HepG2 (cell line): Measurements from ENCODE around the gene ERMARD. TPM values are rescaled to one million over a fixed set of nuclear protein-coding genes. Genes with fewer than 3 reads are reported as not detected.

Experiments
- ATAC-seq: fragments of 200-7000 bp; cut with Tn5 transposase; 3 replicates; pipeline ENCODE4 v1.9.1; 2020; ENCODE audit warnings: mild to moderate bottlenecking, moderate library complexity
- BruUV-seq: library from RNA; stranded (reverse); fragments of 400-500 nt; replicated peaks from 2 replicates; lab custom pipeline; 2021; lab: Mats Ljungman, UMichigan
- CTCF ChIA-PET: fragments of 300-600 bp; formaldehyde crosslinking; extraction: SDS; loops from one replicate; lab custom pipeline; 2021; ENCODE audit warnings: low total read pairs, inconsistent platforms, low intra/inter-chr PET ratio; lab: Yijun Ruan, JAX
- POLR2A ChIA-PET: fragments of 350-600 bp; sonication (Branson Sonifier 250); formaldehyde crosslinking; loops from one replicate; lab custom pipeline; 2020; ENCODE audit warnings: antibody characterized with exemption, inconsistent platforms; lab: Yijun Ruan, JAX
- DNase-seq: peaks from one replicate; pipeline ENCODE4 v3.0.0-alpha.2; 2015; ENCODE audit warnings: low spot score
- FAIRE-seq: peaks from 3 replicates; lab custom pipeline; 2011; peaks lifted over from hg19 to GRCh38; lab: Jason Lieb, UNC
- H2AFZ ChIP-seq: one replicate; pipeline ENCODE4 v1.6.1; 2011; ENCODE audit warnings: low read length, inconsistent platforms
- H3K27ac ChIP-seq: fragments of 300-600 bp; 3 replicates; pipeline ENCODE4 v1.8.0; 2011; ENCODE audit warnings: mixed run types, mild to moderate bottlenecking, mixed read lengths, low read length, inconsistent platforms; ENCODE audit not compliant: insufficient read depth; ENCODE audit errors: extremely low read length
- H3K27me3 ChIP-seq, 2 experiments: fragments of 200-600 bp in 1 of 2; 2 replicates in 1 of 2; 3 replicates in 1 of 2; pipeline versions ENCODE4 v1.6.0 to v1.8.0; 2011; ENCODE audit warnings: low read length in 2 of 2, mild to moderate bottlenecking in 2 of 2, moderate library complexity in 2 of 2, inconsistent platforms in 1 of 2; ENCODE audit not compliant: insufficient read depth in 2 of 2, control insufficient read depth in 1 of 2
- H3K36me3 ChIP-seq, 2 experiments: fragments of 200-600 bp in 1 of 2; replicated peaks in 1 of 2; 2 replicates in 1 of 2; 3 replicates in 1 of 2; pipeline versions ENCODE4 v1.5.1 to v1.8.0; 2011; ENCODE audit warnings: low read length in 2 of 2, inconsistent platforms in 1 of 2; ENCODE audit not compliant: insufficient read depth in 2 of 2, control insufficient read depth in 1 of 2
- H3K4me1 ChIP-seq: 2 replicates; pipeline ENCODE4 v1.5.1; 2012; ENCODE audit warnings: low read length, inconsistent platforms; ENCODE audit not compliant: insufficient read depth
- H3K4me2 ChIP-seq: 2 replicates; pipeline ENCODE4 v1.6.0; 2011; ENCODE audit warnings: low read depth, low read length, inconsistent platforms
- H3K4me3 ChIP-seq, 3 experiments: fragments of 200-600 bp in 1 of 3; sonication (generic), shearing (Covaris generic) in 1 of 3; replicated peaks in 1 of 3; 2 replicates each; pipeline ENCODE4 v1.5.1; 2011 to 2016; ENCODE audit warnings: low read length in 3 of 3, inconsistent platforms in 2 of 3, low read depth in 2 of 3, mild to moderate bottlenecking in 2 of 3, control low read depth in 1 of 3, mixed read lengths in 1 of 3; ENCODE audit not compliant: insufficient read depth in 1 of 3
- H3K79me2 ChIP-seq: one replicate; pipeline ENCODE4 v1.6.1; 2011; ENCODE audit warnings: low read length, inconsistent platforms; ENCODE audit not compliant: insufficient read depth
- H3K9ac ChIP-seq: 2 replicates; pipeline ENCODE4 v1.6.0; 2011; ENCODE audit warnings: mild to moderate bottlenecking, low read depth, low read length, inconsistent platforms; ENCODE audit not compliant: insufficient read depth
- H3K9me3 ChIP-seq: 2 replicates; pipeline ENCODE4 v1.5.1; 2012; ENCODE audit warnings: mild to moderate bottlenecking, low read length
- H4K20me1 ChIP-seq: 2 replicates; pipeline ENCODE4 v1.6.0; 2011; ENCODE audit warnings: inconsistent platforms, mild to moderate bottlenecking, low read length, moderate library complexity; ENCODE audit not compliant: insufficient read depth
- AHR ChIP-seq: IDR thresholded peaks from 2 replicates; pipeline ENCODE4 v1.6.1; 2018; ENCODE audit warnings: missing genetic modification reagents, missing compliant biosample characterization
- ATF1 ChIP-seq: IDR thresholded peaks from 2 replicates; pipeline ENCODE4 v1.6.1; 2016; ENCODE audit warnings: mild to moderate bottlenecking, control low read depth
- ATF7-NPFF ChIP-seq: sonication (generic); formaldehyde crosslinking; IDR thresholded peaks from 2 replicates; pipeline ENCODE4 v1.8.1; 2023; ENCODE audit warnings: mild to moderate bottlenecking, low read depth, missing genetic modification reagents, moderate library complexity
- BORCS8-MEF2B ChIP-seq: sonication (generic); formaldehyde crosslinking; IDR thresholded peaks from 2 replicates; pipeline ENCODE4 v1.8.0; 2022; ENCODE audit warnings: mild to moderate bottlenecking, missing genetic modification reagents
- ERF ChIP-seq: IDR thresholded peaks from 2 replicates; pipeline ENCODE4 v1.6.1; 2018; ENCODE audit warnings: missing biosample characterization, missing genetic modification reagents
- FOXO1 ChIP-seq: sonication (generic); formaldehyde crosslinking; IDR thresholded peaks from 2 replicates; pipeline ENCODE4 v1.4.0; 2020; ENCODE audit warnings: missing genetic modification reagents
- GTF3A ChIP-seq: sonication (generic); formaldehyde crosslinking; conservative IDR thresholded peaks from 2 replicates; pipeline ENCODE4 v1.4.0; 2020; ENCODE audit warnings: mild to moderate bottlenecking, missing genetic modification reagents
- HNRNPLL ChIP-seq: fragments of 200-400 bp; formaldehyde crosslinking; IDR thresholded peaks from 2 replicates; pipeline ENCODE4 v1.6.1; 2017; ENCODE audit warnings: mild to moderate bottlenecking, low read depth, low read length; ENCODE audit not compliant: poor library complexity, severe bottlenecking
- NCOA1 ChIP-seq: sonication (generic); formaldehyde crosslinking; IDR thresholded peaks from 2 replicates; pipeline ENCODE4 v1.9.0; 2021; ENCODE audit warnings: missing genetic modification reagents
- NFE2 ChIP-seq: sonication (generic); formaldehyde crosslinking; IDR thresholded peaks from 2 replicates; pipeline ENCODE4 v1.4.0; 2020; ENCODE audit warnings: missing genetic modification reagents
- NFYC ChIP-seq: IDR thresholded peaks from 2 replicates; pipeline ENCODE4 v1.6.1; 2016; ENCODE audit warnings: missing genetic modification reagents, missing compliant biosample characterization
- NR1H2 ChIP-seq: sonication (generic); formaldehyde crosslinking; IDR thresholded peaks from 2 replicates; pipeline ENCODE4 v1.8.1; 2022; ENCODE audit warnings: low read depth, missing genetic modification reagents, borderline replicate concordance
- RFX1 ChIP-seq: fragments of 450-650 bp; IDR thresholded peaks from 2 replicates; pipeline ENCODE4 v1.6.1; 2017
- SMAD1 ChIP-seq: sonication (generic); formaldehyde crosslinking; IDR thresholded peaks from 2 replicates; pipeline ENCODE4 v1.4.0; 2020; ENCODE audit warnings: missing genetic modification reagents, low read depth, mild to moderate bottlenecking, borderline replicate concordance
- SNAPC5 ChIP-seq: sonication (generic); formaldehyde crosslinking; IDR thresholded peaks from 2 replicates; pipeline ENCODE4 v1.8.1; 2023; ENCODE audit warnings: mild to moderate bottlenecking, missing genetic modification reagents, borderline replicate concordance
- TARDBP ChIP-seq: sonication (generic); formaldehyde crosslinking; IDR thresholded peaks from 2 replicates; pipeline ENCODE4 v1.8.0; 2022; ENCODE audit warnings: mild to moderate bottlenecking, missing genetic modification reagents
- THRA ChIP-seq: sonication (generic); formaldehyde crosslinking; IDR thresholded peaks from 2 replicates; pipeline ENCODE4 v1.4.0; 2020; ENCODE audit warnings: missing genetic modification reagents, borderline replicate concordance
- ZKSCAN1 ChIP-seq: fragments of 150-350 bp; IDR thresholded peaks from 2 replicates; pipeline ENCODE4 v1.6.1; 2014; ENCODE audit warnings: low read length
- ZNF143 ChIP-seq: sonication (generic); formaldehyde crosslinking; IDR thresholded peaks from 2 replicates; pipeline ENCODE4 v1.4.0; 2020; ENCODE audit warnings: missing genetic modification reagents
- ZNF275 ChIP-seq: sonication (generic); formaldehyde crosslinking; IDR thresholded peaks from 2 replicates; pipeline ENCODE4 v1.8.0; 2022; ENCODE audit warnings: missing genetic modification reagents, mild to moderate bottlenecking, inconsistent platforms, borderline replicate concordance
- ZNF484 ChIP-seq: sonication (generic); formaldehyde crosslinking; IDR thresholded peaks from 2 replicates; pipeline ENCODE4 v1.5.1; 2020; ENCODE audit warnings: mild to moderate bottlenecking, low read depth, missing genetic modification reagents, borderline replicate concordance
- ZNF543 ChIP-seq: sonication (generic); formaldehyde crosslinking; IDR thresholded peaks from 2 replicates; pipeline ENCODE4 v1.4.0; 2020; ENCODE audit warnings: mild to moderate bottlenecking, missing genetic modification reagents
- ZNF792 ChIP-seq: IDR thresholded peaks from 2 replicates; pipeline ENCODE4 v1.6.1; 2016
- ZSCAN22 ChIP-seq: sonication (generic); formaldehyde crosslinking; IDR thresholded peaks from 2 replicates; pipeline ENCODE4 v1.4.0; 2020; ENCODE audit warnings: mild to moderate bottlenecking, missing genetic modification reagents
- WGBS: methylation state at CpG from one replicate; pipeline ENCODE4 v1.1.6; 2017; ENCODE audit warnings: low lambda C conversion rate; 5-methylcytosine and 5-hydroxymethylcytosine counted together
- in situ Hi-C: cut with HindIII; loops from 2 replicates; pipeline ENCODE4 v1.10.0; 2017; ENCODE audit warnings: low pct_unique_long_range_greater_than_20kb; ENCODE audit not compliant: extremely low pct_ligation_motif_present
- intact Hi-C: fragments of 100-400 bp; cut with micrococcal nuclease; formaldehyde crosslinking; loops from one replicate; pipeline ENCODE4 v1.10.0; 2022; ENCODE audit not compliant: unreplicated experiment
- polyA plus RNA-seq, 8 experiments: library from polyadenylated mRNA; depleted of rRNA in 3 of 8; stranded (reverse) in 7 of 8; unstranded in 1 of 8; fragments of >200 nt; fragmentation: Illumina TruSeq in 4 of 8; extraction: Trizol in 4 of 8; gene quantifications; 2 replicates each; pipeline versions ENCODE4 v1.2.1 to v1.2.3, GENCODE V29; 2011 to 2016; ENCODE audit warnings: low read depth in 4 of 8, missing spikeins in 1 of 8, mixed read lengths in 1 of 8; ENCODE audit not compliant: insufficient read depth in 1 of 8
- total RNA-seq, 5 experiments: library from RNA; depleted of rRNA; stranded (reverse); fragments of >200 nt; fragmentation: Illumina TruSeq; extraction: Trizol; gene quantifications; 2 replicates each; pipeline ENCODE4 v1.2.3, GENCODE V29; 2016; ENCODE audit warnings: low read depth in 1 of 5

The ERMARD gene
- total and polyA plus RNA-seq, 2 of the 13 experiments (the other 11 are each of a cell fraction or from before 2014, with no cell fraction given), result 8.8 to 10.7 TPM

GRCh38 chr6:169800668-169801395 lies 49.4 kb downstream of the ERMARD start:
- in situ Hi-C loops, result no loop called here
- H3K36me3 ChIP-seq, result no peaks in the 10 kb centered on the region
- no peaks in the 10 kb centered on the region for H3K27me3 ChIP-seq
- H3K79me2 ChIP-seq, result peaks cover 11% of the 10 kb centered on the region
- peak overlapping the region; percentile 41 to 74 (median 51) for H3K4me3 ChIP-seq
- peak; percentile 94 for FAIRE-seq
- peak overlapping the region; percentile 21 for H2AFZ ChIP-seq
- DNase-seq, result peak; percentile 91
- 1% methylated on average over 12 of the region's 13 CpGs for WGBS
- no TSS peak for BruUV-seq
- H3K27ac ChIP-seq, result peak overlapping the region; percentile 82
- ChIA-PET CTCF (no interaction called here), POLR2A (interaction anchor here (0.7 to 8.7 kb wide), 12 partner anchors 9 to 753 kb away, joined by 3 to 198 read pairs (median 7); partner anchors contain the start of genes C6orf120, DYNLT2, ERMARD and PHF10)
- H3K9me3 ChIP-seq, result no peaks in the 10 kb centered on the region
- ATAC-seq, result peak; percentile 88
- intact Hi-C loops, result loop anchor here (2.0 to 5.0 kb wide), 2 partner anchors 508 to 751 kb away; partner anchors contain the start of genes PSMB1 and TBP
- peaks cover 80% of the 10 kb centered on the region for H3K4me1 ChIP-seq
- H3K9ac ChIP-seq, result peak overlapping the region; percentile 63
- H4K20me1 ChIP-seq, result no peaks in the 10 kb centered on the region
- H3K4me2 ChIP-seq, result peak overlapping the region; percentile 99
- TF ChIP-seq AHR (CRISPR knock-in tag) (no peak; the same call in 1 of the 2 replicates), NFE2 (peak; percentile 87), NR1H2 (CRISPR knock-in tag) (peak; percentile 64; the same call in 1 of the 2 replicates), ZSCAN22 (peak; percentile 45; the same call in 1 of the 2 replicates), HNRNPLL (peak; percentile 14), NCOA1 (CRISPR knock-in tag) (no peak; the same call in none of the 2 replicates), TARDBP (CRISPR knock-in tag) (0 out of 2 replicates have a peak, but pooled peaks have one; percentile 57), ZNF543 (CRISPR knock-in tag) (peak; percentile 97), FOXO1 (CRISPR knock-in tag) (peak; percentile 85), SNAPC5 (CRISPR knock-in tag) (no peak), ATF7-NPFF (CRISPR knock-in tag) (peak; percentile 67; the same call in 1 of the 2 replicates), BORCS8-MEF2B (CRISPR knock-in tag) (peak; percentile 69; the same call in 1 of the 2 replicates), RFX1 (no peak), GTF3A (no peak), ZNF792 (CRISPR knock-in tag) (0 out of 2 replicates have a peak, but pooled peaks have one; percentile 21), SMAD1 (CRISPR knock-in tag) (no peak), ERF (CRISPR knock-in tag) (peak; percentile 8; the same call in 1 of the 2 replicates), ZKSCAN1 (no peak), ZNF143 (CRISPR knock-in tag) (no peak; the same call in 1 of the 2 replicates), ATF1 (no peak), ZNF484 (CRISPR knock-in tag) (no peak; the same call in 1 of the 2 replicates), ZNF275 (CRISPR knock-in tag) (no peak), THRA (CRISPR knock-in tag) (peak; percentile 31; the same call in 1 of the 2 replicates), NFYC (CRISPR knock-in tag) (no peak)
